GM21723 (cell line): ENCODE results near the gene CPXM2.

Experiments used
- ATAC-seq: cut with Tn5 transposase; IDR thresholded peaks from one replicate; pipeline ENCODE4 v1.9.1; 2021; ENCODE audit warnings: mild to moderate bottlenecking, moderate library complexity; ENCODE audit not compliant: unreplicated experiment

CPXM2 gene

GRCh38 chr10:123906296-123906695, 14.7 kb upstream of the CPXM2 start:
- ATAC-seq: no peak

GRCh38 chr10:123904834-123905409, 13.3 kb upstream of the CPXM2 start:
- ATAC-seq: no peak

- no peak for ATAC-seq
Measured at GRCh38 chr10:123903621-123904020, 12.0 kb upstream of the CPXM2 start.

GRCh38 chr10:123901621-123902020, 10.0 kb upstream of the CPXM2 start:
- no peak for ATAC-seq

GRCh38 chr10:123897146-123897545, 5.5 kb upstream of the CPXM2 start:
- ATAC-seq: no peak

- no peak for ATAC-seq
Measured at GRCh38 chr10:123896246-123896927, 4.8 kb upstream of the CPXM2 start.

GRCh38 chr10:123893651-123894050, 2.0 kb upstream of the CPXM2 start:
- no peak for ATAC-seq

- ATAC-seq: no peak
Measured at GRCh38 chr10:123890756-123891143, 857 bp downstream of the CPXM2 start.

GRCh38 chr10:123890226-123890625, 1.4 kb downstream of the CPXM2 start:
- ATAC-seq: no peak

- ATAC-seq: no peak
Measured at GRCh38 chr10:123889821-123890220, 1.8 kb downstream of the CPXM2 start.

- ATAC-seq: no peak
Measured at GRCh38 chr10:123888751-123889150, 2.9 kb downstream of the CPXM2 start.

GRCh38 chr10:123888256-123888655, 3.4 kb downstream of the CPXM2 start:
- no peak for ATAC-seq

- ATAC-seq: no peak
Measured at GRCh38 chr10:123886292-123886691, 5.3 kb downstream of the CPXM2 start.

- no peak for ATAC-seq
Measured at GRCh38 chr10:123885406-123886170, 6.0 kb downstream of the CPXM2 start.

GRCh38 chr10:123884907-123885381, 6.7 kb downstream of the CPXM2 start:
- no peak for ATAC-seq

- ATAC-seq: no peak
Measured at GRCh38 chr10:123884351-123884906, 7.2 kb downstream of the CPXM2 start.

GRCh38 chr10:123883673-123884320, 7.8 kb downstream of the CPXM2 start:
- ATAC-seq: no peak

- no peak for ATAC-seq
Measured at GRCh38 chr10:123882681-123883445, 8.7 kb downstream of the CPXM2 start.

- no peak for ATAC-seq
Measured at GRCh38 chr10:123882177-123882576, 9.4 kb downstream of the CPXM2 start.

- ATAC-seq: no peak
Measured at GRCh38 chr10:123879606-123880257, 11.9 kb downstream of the CPXM2 start.
